ENCODE measurements around the gene LUC7L2. TPM values are rescaled to one million over a fixed set of nuclear protein-coding genes. Genes with fewer than 3 reads are reported as not detected.
"Not testable (repeated sequence)": the region's sequence is repeated elsewhere in the genome, so short reads cannot be mapped to it uniquely, and the experiment has no call there.

LUC7L2 gene
- polyA plus RNA-seq, 3 donors from 2014 or later, result 44.4 to 74.2 (median 46.3) TPM

GRCh38 chr7:139452958-139453672, 93.4 kb downstream of the LUC7L2 start:
- DNase-seq, result no peak
- Mint-ChIP-seq H3K4me3 (no peak overlapping the region), H3K27me3 (ENCODE audit: low read depth in 3 of 3) (no peaks in the 10 kb centered on the region), H3K27ac (no peak overlapping the region), H3K36me3 (no peaks in the 10 kb centered on the region), H3K9me3 (no peaks in the 10 kb centered on the region), H3K4me1 (no peaks in the 10 kb centered on the region)

GRCh38 chr7:139453673-139454321, 94.1 kb downstream of the LUC7L2 start:
- Mint-ChIP-seq H3K36me3 (no peaks in the 10 kb centered on the region), H3K27me3 (ENCODE audit: low read depth in 3 of 3) (no peaks in the 10 kb centered on the region), H3K27ac (no peak overlapping the region), H3K9me3 (no peaks in the 10 kb centered on the region), H3K4me1 (no peaks in the 10 kb centered on the region), H3K4me3 (no peak overlapping the region)
- DNase-seq, result no peak

GRCh38 chr7:139455789-139456188, 96.1 kb downstream of the LUC7L2 start:
- Mint-ChIP-seq H3K36me3 (no peaks in the 10 kb centered on the region), H3K4me3 (no peak overlapping the region), H3K9me3 (no peaks in the 10 kb centered on the region), H3K4me1 (no peaks in the 10 kb centered on the region), H3K27me3 (ENCODE audit: low read depth in 3 of 3) (peaks cover 0 to 2% (median 0%) of the 10 kb centered on the region in 3 donors), H3K27ac (no peak overlapping the region)
- DNase-seq, result no peak

GRCh38 chr7:139456511-139456910, 96.8 kb downstream of the LUC7L2 start:
- Mint-ChIP-seq H3K27me3 (ENCODE audit: low read depth in 3 of 3) (peaks cover 0 to 2% (median 0%) of the 10 kb centered on the region in 3 donors), H3K27ac (no peak overlapping the region), H3K4me1 (no peaks in the 10 kb centered on the region), H3K36me3 (no peaks in the 10 kb centered on the region), H3K4me3 (no peak overlapping the region), H3K9me3 (no peaks in the 10 kb centered on the region)
- DNase-seq, result no peak

- Mint-ChIP-seq H3K27me3 (ENCODE audit: low read depth in 3 of 3) (peaks cover under 1 to 4% (median 4%) of the 10 kb centered on the region in 3 donors), H3K4me3 (no peak overlapping the region), H3K27ac (no peak overlapping the region), H3K4me1 (no peaks in the 10 kb centered on the region), H3K36me3 (no peaks in the 10 kb centered on the region), H3K9me3 (no peaks in the 10 kb centered on the region)
- no peak for DNase-seq
These were observed 97.7 kb downstream of the LUC7L2 start for GRCh38 chr7:139457153-139457946.

- H3K27me3 Mint-ChIP-seq (ENCODE audit: low read depth in 3 of 3); H3K27ac Mint-ChIP-seq; H3K36me3 Mint-ChIP-seq; H3K4me1 Mint-ChIP-seq; H3K4me3 Mint-ChIP-seq; DNase-seq; H3K9me3 Mint-ChIP-seq: not testable (repeated sequence)
These were observed 103.7 kb downstream of the LUC7L2 start for GRCh38 chr7:139463421-139463820.

- H3K9me3 Mint-ChIP-seq; H3K27ac Mint-ChIP-seq; H3K4me3 Mint-ChIP-seq; H3K27me3 Mint-ChIP-seq (ENCODE audit: low read depth in 3 of 3); H3K4me1 Mint-ChIP-seq; DNase-seq; H3K36me3 Mint-ChIP-seq: not testable (repeated sequence)
These were observed 104.8 kb downstream of the LUC7L2 start for GRCh38 chr7:139464511-139464910.

- not testable (repeated sequence) for H3K9me3 Mint-ChIP-seq; DNase-seq; H3K36me3 Mint-ChIP-seq; H3K4me3 Mint-ChIP-seq; H3K27ac Mint-ChIP-seq; H3K4me1 Mint-ChIP-seq; H3K27me3 Mint-ChIP-seq (ENCODE audit: low read depth in 3 of 3)
These were observed 105.4 kb downstream of the LUC7L2 start for GRCh38 chr7:139465072-139465471.

- not testable (repeated sequence) for H3K36me3 Mint-ChIP-seq; H3K4me1 Mint-ChIP-seq; DNase-seq; H3K27ac Mint-ChIP-seq; H3K27me3 Mint-ChIP-seq (ENCODE audit: low read depth in 3 of 3); H3K9me3 Mint-ChIP-seq; H3K4me3 Mint-ChIP-seq
These were observed 108.0 kb downstream of the LUC7L2 start for GRCh38 chr7:139467729-139468128.

- H3K27ac Mint-ChIP-seq; H3K4me3 Mint-ChIP-seq; H3K4me1 Mint-ChIP-seq; DNase-seq; H3K36me3 Mint-ChIP-seq; H3K27me3 Mint-ChIP-seq (ENCODE audit: low read depth in 3 of 3); H3K9me3 Mint-ChIP-seq: not testable (repeated sequence)
These were observed 108.6 kb downstream of the LUC7L2 start for GRCh38 chr7:139468281-139468680.

- Mint-ChIP-seq H3K4me3 (no peak overlapping the region), H3K27me3 (ENCODE audit: low read depth in 3 of 3) (peaks cover 0 to 6% (median 3%) of the 10 kb centered on the region in 3 donors), H3K27ac (no peak overlapping the region), H3K4me1 (no peaks in the 10 kb centered on the region), H3K36me3 (peaks cover 0 to 6% (median 5%) of the 10 kb centered on the region in 3 donors), H3K9me3 (peaks cover 0 to 3% (median 0%) of the 10 kb centered on the region in 6 donors)
- DNase-seq, result no peak
These were observed 112.2 kb downstream of the LUC7L2 start for GRCh38 chr7:139471740-139472353.

Data from immature natural killer cell (primary cell).